Skin epidermis (tissue), 12 donors: ENCODE data around the gene CTNNA3.

Source experiments
- H3K27ac ChIP-seq, 21 experiments: fragments of 200-600 bp; sonication (generic) in 11 of 21; one replicate each; pipeline ENCODE4 v1.5.0; 2020; ENCODE audit warnings: mild to moderate bottlenecking in 3 of 21, inconsistent platforms in 2 of 21, moderate library complexity in 2 of 21
- H3K4me3 ChIP-seq, 7 experiments: fragments of 200-600 bp; sonication (generic) in 2 of 7; one replicate each; pipeline ENCODE4 v1.5.0; 2020; ENCODE audit warnings: inconsistent platforms in 2 of 7, mild to moderate bottlenecking in 2 of 7, moderate library complexity in 1 of 7

CTNNA3 gene

GRCh38 chr10:67667035-67667425 is 29.0 kb downstream of the CTNNA3 start:
- no peak overlapping the region for H3K27ac ChIP-seq
- no peak overlapping the region for H3K4me3 ChIP-seq

DNA sequence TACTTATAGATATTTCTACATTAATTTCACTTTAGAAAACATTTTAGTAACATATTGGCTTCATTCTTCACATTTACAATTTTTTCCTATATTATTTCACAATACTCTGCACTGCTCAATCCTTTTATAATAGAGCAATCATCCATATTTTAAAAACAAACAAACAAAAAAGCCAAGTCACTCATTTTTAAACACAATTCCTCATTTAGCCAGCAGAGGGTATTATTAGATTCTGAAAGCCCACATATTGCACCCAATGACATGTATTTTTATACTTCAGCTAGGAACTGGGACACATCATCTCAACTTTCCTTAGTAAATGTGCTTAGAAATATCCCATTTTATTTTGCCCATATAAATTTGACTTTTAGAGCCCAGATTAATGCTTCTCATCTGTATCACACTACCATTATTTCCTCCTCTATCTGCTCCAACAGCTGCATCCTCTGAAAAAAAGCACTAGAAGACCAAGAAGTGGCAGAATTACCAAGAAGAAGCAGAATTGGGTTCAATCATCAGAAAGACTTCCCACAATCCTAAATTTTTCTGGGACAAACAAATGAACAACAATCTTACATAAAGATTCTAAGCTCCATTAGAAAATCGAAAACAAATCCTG is 29.5 kb downstream of the CTNNA3 start:
- Histone ChIP-seq H3K27ac (no peak overlapping the region), H3K4me3 (no peak overlapping the region)

GRCh38 chr10:67665491-67665890 is 30.5 kb downstream of the CTNNA3 start:
- Histone ChIP-seq H3K27ac (no peak overlapping the region), H3K4me3 (no peak overlapping the region)

DNA sequence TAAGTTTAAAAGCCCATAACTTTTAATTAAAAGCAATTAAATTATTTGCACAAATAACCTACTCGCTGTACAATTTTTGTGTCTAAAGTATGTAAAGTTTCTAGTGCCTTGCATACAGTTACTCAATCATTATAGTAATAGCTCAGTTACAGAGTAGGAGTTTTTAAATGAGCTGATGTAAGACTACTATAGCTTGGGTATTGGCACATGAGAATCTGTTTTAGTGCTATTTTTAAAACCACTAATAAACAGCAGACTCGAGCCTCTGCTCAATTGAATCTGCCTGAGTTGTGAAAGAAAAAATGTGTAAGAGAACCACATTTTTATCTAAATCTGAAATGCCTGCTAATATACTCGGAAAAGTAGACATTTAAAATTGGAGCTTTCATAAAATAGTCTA is 31.1 kb downstream of the CTNNA3 start:
- H3K4me3 ChIP-seq: no peak overlapping the region
- no peak overlapping the region for H3K27ac ChIP-seq

GRCh38 chr10:67663449-67664087 is 32.4 kb downstream of the CTNNA3 start:
- Histone ChIP-seq H3K27ac (no peak overlapping the region), H3K4me3 (no peak overlapping the region)

DNA sequence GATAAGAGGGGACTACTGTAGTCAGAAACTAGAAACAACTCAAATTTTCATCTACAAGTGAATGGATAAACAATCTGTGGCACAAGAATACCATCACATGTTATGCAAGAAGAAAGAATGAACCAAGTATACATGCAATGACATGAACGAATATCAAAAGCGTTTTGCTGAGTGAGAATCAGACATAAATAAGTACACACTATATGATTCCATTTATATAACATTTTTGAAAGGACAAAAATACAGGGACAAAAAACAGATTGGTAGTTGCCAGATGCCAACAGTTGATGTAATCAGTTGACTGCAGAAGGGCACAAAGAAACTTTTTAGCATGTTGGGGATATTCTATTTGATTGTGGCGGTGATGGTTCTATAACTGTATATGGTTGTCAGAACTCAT is 33.6 kb downstream of the CTNNA3 start:
- no peak overlapping the region for H3K27ac ChIP-seq
- H3K4me3 ChIP-seq: no peak overlapping the region

- no peak overlapping the region for H3K27ac ChIP-seq
- H3K4me3 ChIP-seq: no peak overlapping the region
Observed at GRCh38 chr10:67659497-67659896, 36.5 kb downstream of the CTNNA3 start.

DNA sequence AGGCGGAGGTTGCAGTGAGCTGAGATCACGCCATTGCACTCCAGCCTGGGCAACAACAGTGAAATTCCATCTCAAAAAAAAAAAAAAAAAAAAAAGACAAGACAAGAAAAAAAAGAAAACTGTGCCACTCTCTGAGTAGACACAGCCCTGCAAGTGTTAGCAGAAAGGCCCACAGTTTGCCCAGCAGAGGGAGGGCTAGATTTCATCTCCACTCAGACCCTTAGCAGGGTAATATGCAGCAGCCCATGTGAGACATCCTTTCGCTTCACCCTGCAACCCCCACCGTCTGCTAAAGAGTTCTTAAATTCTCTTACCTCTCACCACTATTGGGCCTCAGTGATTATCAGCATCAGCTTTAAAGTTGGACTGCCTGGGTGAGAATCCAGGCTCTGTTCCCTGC is 38.2 kb downstream of the CTNNA3 start:
- Histone ChIP-seq H3K4me3 (no peak overlapping the region), H3K27ac (no peak overlapping the region)

- Histone ChIP-seq H3K4me3 (no peak overlapping the region), H3K27ac (no peak overlapping the region)
Observed at GRCh38 chr10:67650558-67650957, 45.4 kb downstream of the CTNNA3 start.

DNA sequence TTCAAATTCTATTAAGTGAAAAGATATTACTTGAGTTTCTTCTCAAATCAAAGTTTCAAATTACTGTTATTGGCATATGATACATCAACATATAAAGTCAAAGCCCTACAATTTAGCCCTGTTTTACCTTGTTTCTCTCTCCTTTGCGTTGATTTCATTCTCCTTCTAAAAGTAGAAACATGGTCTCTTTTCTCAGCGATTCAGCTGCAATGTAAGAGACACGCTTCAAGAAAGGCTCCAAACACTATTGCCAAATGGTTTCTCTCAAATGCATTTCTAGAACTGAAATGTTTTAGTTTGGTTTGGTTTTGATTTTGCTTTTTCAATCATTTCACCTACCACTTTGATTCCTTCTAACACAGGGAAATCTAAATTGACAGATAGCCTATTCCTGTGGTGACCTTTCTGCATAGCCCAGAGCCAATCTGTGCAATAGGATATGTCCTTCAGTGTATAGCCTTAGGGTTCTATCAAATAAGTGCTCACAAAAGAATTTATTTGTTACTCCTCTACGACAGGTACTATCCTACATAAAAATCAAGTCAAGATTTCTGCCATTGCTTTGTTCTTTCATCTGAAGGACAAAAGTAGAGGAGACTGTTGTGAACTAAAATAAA is 47.3 kb downstream of the CTNNA3 start:
- Histone ChIP-seq H3K27ac (no peak overlapping the region), H3K4me3 (no peak overlapping the region)

DNA sequence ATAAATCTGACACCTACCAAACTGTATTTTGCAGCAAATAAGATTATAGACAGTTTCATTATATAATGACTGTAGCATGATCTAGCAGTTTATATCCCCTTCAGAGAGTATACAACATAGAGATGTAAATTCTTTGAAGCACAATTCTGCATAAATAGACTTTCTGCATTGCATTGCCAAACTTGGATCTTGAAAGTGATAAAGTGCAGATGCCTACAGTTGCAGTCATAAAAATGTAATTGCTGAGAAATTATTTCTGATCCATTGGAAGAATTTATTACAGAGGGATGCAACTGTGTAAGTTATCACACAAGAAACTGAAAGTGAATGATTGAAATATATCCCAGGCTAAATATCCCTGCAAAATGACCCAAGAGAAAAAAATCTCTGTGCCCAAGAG is 65.1 kb downstream of the CTNNA3 start:
- no peak overlapping the region for H3K27ac ChIP-seq
- H3K4me3 ChIP-seq: no peak overlapping the region

GRCh38 chr10:67629461-67629971 is 66.5 kb downstream of the CTNNA3 start:
- Histone ChIP-seq H3K4me3 (no peak overlapping the region), H3K27ac (no peak overlapping the region)

GRCh38 chr10:67622984-67623383 is 73.0 kb downstream of the CTNNA3 start:
- no peak overlapping the region for H3K27ac ChIP-seq
- H3K4me3 ChIP-seq: no peak overlapping the region

- no peak overlapping the region for H3K27ac ChIP-seq
Observed at GRCh38 chr10:67622511-67622910, 73.5 kb downstream of the CTNNA3 start.

GRCh38 chr10:67621834-67622233 is 74.2 kb downstream of the CTNNA3 start:
- Histone ChIP-seq H3K27ac (no peak overlapping the region), H3K4me3 (no peak overlapping the region)

More at GRCh38 chr10:67622511-67622910, 73.5 kb downstream of the CTNNA3 start:
- no peak overlapping the region for H3K4me3 ChIP-seq

GRCh38 chr10:67618116-67618515 is 77.9 kb downstream of the CTNNA3 start:
- H3K27ac ChIP-seq: no peak overlapping the region
- no peak overlapping the region for H3K4me3 ChIP-seq

DNA sequence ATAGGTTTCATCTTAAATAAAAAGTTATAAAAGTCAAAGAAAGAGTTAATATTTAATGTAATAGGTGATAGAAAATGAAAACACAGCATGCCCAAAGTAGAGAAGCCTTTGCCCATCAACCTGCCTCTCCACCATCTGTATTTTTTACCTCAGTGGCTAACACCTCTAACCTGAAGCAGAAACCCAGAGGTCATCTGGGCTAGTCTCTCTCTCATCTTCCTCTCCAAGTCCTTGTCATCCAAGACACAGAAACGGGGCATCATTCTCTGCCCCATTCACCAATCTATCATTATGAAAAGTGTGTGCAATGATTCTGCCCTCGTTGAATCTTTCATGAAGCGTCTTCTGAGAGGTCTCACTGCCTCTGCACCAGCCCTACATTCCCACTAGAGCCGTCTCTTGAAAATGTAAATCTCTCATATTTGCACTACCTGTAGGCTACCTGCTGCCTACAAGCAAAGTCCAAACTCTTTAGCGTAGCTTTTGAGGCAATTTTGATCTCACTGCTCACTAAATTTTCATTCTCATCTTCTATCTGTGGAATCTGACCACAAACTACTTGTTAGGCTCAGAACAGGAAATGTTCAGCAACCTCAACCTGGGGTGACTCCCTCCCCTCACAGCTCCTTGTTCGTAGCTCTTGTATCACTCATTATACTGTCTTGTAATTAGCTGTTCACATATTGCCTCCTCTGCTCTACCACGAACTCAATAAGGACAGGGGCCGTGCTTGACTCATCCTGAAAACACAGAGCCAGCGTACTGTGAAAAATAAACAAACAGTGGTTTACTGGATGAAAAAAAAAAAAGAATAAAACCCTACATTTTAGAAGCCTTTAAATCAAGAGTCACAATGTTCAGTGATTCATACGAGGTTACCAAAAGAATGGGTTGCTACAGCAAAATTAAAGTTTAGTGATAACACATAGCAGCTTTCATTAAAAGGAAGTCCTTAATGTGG is 83.1 kb downstream of the CTNNA3 start:
- Histone ChIP-seq H3K4me3 (no peak overlapping the region), H3K27ac (no peak overlapping the region)

- H3K4me3 ChIP-seq: no peak overlapping the region
- no peak overlapping the region for H3K27ac ChIP-seq
Observed at GRCh38 chr10:67612176-67612575, 83.8 kb downstream of the CTNNA3 start.

GRCh38 chr10:67609996-67610793 is 85.8 kb downstream of the CTNNA3 start:
- Histone ChIP-seq H3K27ac (no peak overlapping the region), H3K4me3 (no peak overlapping the region)
